Measurements from ENCODE around the gene PAF1.

Gene PAF1

GRCh38 chr19:39390751-39391437 lies at the start of gene PAF1, which contains the start of gene MED29:
PAF1 (minus strand) TSS chr19:39391106; CDS start chr19:39390864, 242 bp downstream.
MED29 (plus strand) TSS chr19:39391378; CDS start chr19:39391423, 45 bp downstream.
- Histone ChIP-seq H3K27me3 (no peaks in the 10 kb centered on the region), H3K4me3 (ENCODE audit: low read depth in 1 of 2, low read length in 1 of 2) (peak within 1 kb of the TSS; percentile 93 to 99), H3K9me3 (no peaks in the 10 kb centered on the region), H3K27ac (peak within 1 kb of the TSS; percentile 96), H3K36me3 (peaks cover 61% of the 10 kb centered on the region), H3K4me1 (ENCODE audit: control insufficient read depth in 1 of 2, insufficient read depth in 1 of 2, low read depth in 1 of 2, low read length in 1 of 2) (peaks cover 21 to 27% of the 10 kb centered on the region in 2 experiments)
- TF ChIP-seq, protein P1, sequence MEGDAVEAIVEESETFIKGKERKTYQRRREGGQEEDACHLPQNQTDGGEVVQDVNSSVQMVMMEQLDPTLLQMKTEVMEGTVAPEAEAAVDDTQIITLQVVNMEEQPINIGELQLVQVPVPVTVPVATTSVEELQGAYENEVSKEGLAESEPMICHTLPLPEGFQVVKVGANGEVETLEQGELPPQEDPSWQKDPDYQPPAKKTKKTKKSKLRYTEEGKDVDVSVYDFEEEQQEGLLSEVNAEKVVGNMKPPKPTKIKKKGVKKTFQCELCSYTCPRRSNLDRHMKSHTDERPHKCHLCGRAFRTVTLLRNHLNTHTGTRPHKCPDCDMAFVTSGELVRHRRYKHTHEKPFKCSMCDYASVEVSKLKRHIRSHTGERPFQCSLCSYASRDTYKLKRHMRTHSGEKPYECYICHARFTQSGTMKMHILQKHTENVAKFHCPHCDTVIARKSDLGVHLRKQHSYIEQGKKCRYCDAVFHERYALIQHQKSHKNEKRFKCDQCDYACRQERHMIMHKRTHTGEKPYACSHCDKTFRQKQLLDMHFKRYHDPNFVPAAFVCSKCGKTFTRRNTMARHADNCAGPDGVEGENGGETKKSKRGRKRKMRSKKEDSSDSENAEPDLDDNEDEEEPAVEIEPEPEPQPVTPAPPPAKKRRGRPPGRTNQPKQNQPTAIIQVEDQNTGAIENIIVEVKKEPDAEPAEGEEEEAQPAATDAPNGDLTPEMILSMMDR (IDR thresholded peaks at IDR 0.05): peak; percentile 56

- Histone ChIP-seq H3K4me1 (ENCODE audit: control insufficient read depth in 1 of 2, insufficient read depth in 1 of 2, low read depth in 1 of 2, low read length in 1 of 2) (peaks cover 16 to 17% of the 10 kb centered on the region in 2 experiments), H3K9me3 (no peaks in the 10 kb centered on the region), H3K4me3 (ENCODE audit: low read depth in 1 of 2, low read length in 1 of 2) (no peak overlapping the region), H3K27ac (no peak overlapping the region), H3K36me3 (peaks cover 7% of the 10 kb centered on the region), H3K27me3 (peaks cover 25% of the 10 kb centered on the region)
- TF ChIP-seq, protein P1 (IDR thresholded peaks at IDR 0.05): no peak
Observed at GRCh38 chr19:39438270-39438934, 47.5 kb upstream of the PAF1 start.

- H3K4me3 ChIP-seq (ENCODE audit: low read depth in 1 of 2, low read length in 1 of 2): peak overlapping the region; percentile 86 to 93
- TF ChIP-seq, protein P1 (IDR thresholded peaks at IDR 0.05): no peak
- peak overlapping the region; percentile 81 for H3K27ac ChIP-seq
- no peaks in the 10 kb centered on the region for H3K9me3 ChIP-seq
- peaks cover 19% of the 10 kb centered on the region for H3K36me3 ChIP-seq
- peaks cover 16 to 17% of the 10 kb centered on the region in 2 experiments for H3K4me1 ChIP-seq (ENCODE audit: control insufficient read depth in 1 of 2, insufficient read depth in 1 of 2, low read depth in 1 of 2, low read length in 1 of 2)
- H3K27me3 ChIP-seq: peaks cover 15% of the 10 kb centered on the region
Observed at GRCh38 chr19:39436350-39436716, 45.4 kb upstream of the PAF1 start.

GRCh38 chr19:39435499-39436349 lies 44.8 kb upstream of the PAF1 start, which contains the start of gene RPS16:
RPS16 (minus strand) TSS chr19:39435949; CDS start chr19:39435895, 54 bp downstream.
- H3K27ac ChIP-seq: peak within 1 kb of the TSS; percentile 81
- TF ChIP-seq, protein P1 (IDR thresholded peaks at IDR 0.05): peak; percentile 44
- H3K36me3 ChIP-seq: peaks cover 19% of the 10 kb centered on the region
- peaks cover 16 to 23% of the 10 kb centered on the region in 2 experiments for H3K4me1 ChIP-seq (ENCODE audit: control insufficient read depth in 1 of 2, insufficient read depth in 1 of 2, low read depth in 1 of 2, low read length in 1 of 2)
- peak within 1 kb of the TSS; percentile 86 to 93 for H3K4me3 ChIP-seq (ENCODE audit: low read depth in 1 of 2, low read length in 1 of 2)
- no peaks in the 10 kb centered on the region for H3K9me3 ChIP-seq
- H3K27me3 ChIP-seq: peaks cover 11% of the 10 kb centered on the region

All from neutrophil (primary cell).